NCI-H1105 treated with DMSO at 0.1 percent for 48 hours (cell line): ENCODE measurements around the gene KRTAP10-12.

Source experiments
- DNase-seq: peaks from one replicate; lab custom pipeline; 2025; lab: John Stamatoyannopoulos, UW

Gene KRTAP10-12

GRCh38 chr21:44699502-44700001 lies 2.6 kb downstream of the KRTAP10-12 start:
- no peak for DNase-seq

GRCh38 chr21:44700101-44701022 lies 3.4 kb downstream of the KRTAP10-12 start:
- no peak for DNase-seq

GRCh38 chr21:44701023-44701400 lies 4.0 kb downstream of the KRTAP10-12 start:
- DNase-seq, result no peak

- no peak for DNase-seq
These were observed 4.6 kb downstream of the KRTAP10-12 start for GRCh38 chr21:44701541-44701940.

GRCh38 chr21:44702111-44702972 lies 5.4 kb downstream of the KRTAP10-12 start:
- no peak for DNase-seq

GRCh38 chr21:44702973-44703730 lies 6.2 kb downstream of the KRTAP10-12 start:
- no peak for DNase-seq

GRCh38 chr21:44703731-44704635 lies 7.0 kb downstream of the KRTAP10-12 start:
- no peak for DNase-seq

- DNase-seq, result no peak
These were observed 7.6 kb downstream of the KRTAP10-12 start for GRCh38 chr21:44704636-44705001.

- DNase-seq, result no peak
These were observed 9.2 kb downstream of the KRTAP10-12 start for GRCh38 chr21:44706026-44706705.

- no peak for DNase-seq
These were observed 10.0 kb downstream of the KRTAP10-12 start for GRCh38 chr21:44706706-44707581.

- no peak for DNase-seq
These were observed 11.4 kb downstream of the KRTAP10-12 start for GRCh38 chr21:44708213-44708865.

- DNase-seq, result no peak
These were observed 12.0 kb downstream of the KRTAP10-12 start for GRCh38 chr21:44708866-44709425.

GRCh38 chr21:44709426-44710293 lies 12.7 kb downstream of the KRTAP10-12 start:
- peak; percentile 90 for DNase-seq

GRCh38 chr21:44710294-44710665 lies 13.3 kb downstream of the KRTAP10-12 start:
- peak; percentile 40 for DNase-seq

- peak; percentile 93 for DNase-seq
These were observed 13.9 kb downstream of the KRTAP10-12 start for GRCh38 chr21:44710756-44711326.

GRCh38 chr21:44711327-44712202 lies 14.6 kb downstream of the KRTAP10-12 start, which contains the start of gene TSPEAR:
Gene TSPEAR (minus strand): TSS chr21:44711572. CDS start chr21:44711514, 58 bp downstream.
- peak; percentile 75 for DNase-seq
